DMS 273 treated with DMSO at 0.1 percent for 48 hours (cell line): Measurements from ENCODE around the gene TARBP1.

Experiments used
- DNase-seq: peaks from one replicate; lab custom pipeline; 2025; lab: John Stamatoyannopoulos, UW

TARBP1 gene

GRCh38 chr1:234484991-234485739, 6.2 kb upstream of the TARBP1 start:
- no peak for DNase-seq

GRCh38 chr1:234484218-234484617, 5.2 kb upstream of the TARBP1 start:
- DNase-seq: no peak

GRCh38 chr1:234481771-234482170, 2.8 kb upstream of the TARBP1 start:
- DNase-seq: no peak

- no peak for DNase-seq
Observed at GRCh38 chr1:234479866-234480265, 887 bp upstream of the TARBP1 start.

- DNase-seq: no peak
Observed at GRCh38 chr1:234479310-234479559, 256 bp upstream of the TARBP1 start.

GRCh38 chr1:234478152-234478480, 863 bp downstream of the TARBP1 start:
- DNase-seq: no peak

GRCh38 chr1:234477386-234478151, 1.4 kb downstream of the TARBP1 start:
- DNase-seq: no peak

GRCh38 chr1:234476172-234476571, 2.8 kb downstream of the TARBP1 start:
- no peak for DNase-seq

GRCh38 chr1:234475167-234475793, 3.7 kb downstream of the TARBP1 start:
- DNase-seq: no peak

GRCh38 chr1:234474375-234474774, 4.6 kb downstream of the TARBP1 start:
- no peak for DNase-seq

GRCh38 chr1:234473118-234473517, 5.9 kb downstream of the TARBP1 start:
- no peak for DNase-seq

GRCh38 chr1:234469376-234469775, 9.6 kb downstream of the TARBP1 start:
- DNase-seq: no peak

GRCh38 chr1:234468580-234468979, 10.4 kb downstream of the TARBP1 start:
- no peak for DNase-seq

- no peak for DNase-seq
Observed at GRCh38 chr1:234467821-234468220, 11.2 kb downstream of the TARBP1 start.

- no peak for DNase-seq
Observed at GRCh38 chr1:234466945-234467344, 12.0 kb downstream of the TARBP1 start.

- DNase-seq: no peak
Observed at GRCh38 chr1:234463749-234464148, 15.2 kb downstream of the TARBP1 start.

GRCh38 chr1:234460652-234461051, 18.3 kb downstream of the TARBP1 start:
- no peak for DNase-seq

- no peak for DNase-seq
Observed at GRCh38 chr1:234458352-234459017, 20.5 kb downstream of the TARBP1 start.

GRCh38 chr1:234454926-234455325, 24.1 kb downstream of the TARBP1 start:
- DNase-seq: no peak

GRCh38 chr1:234452406-234452965, 26.5 kb downstream of the TARBP1 start:
- DNase-seq: no peak

GRCh38 chr1:234440348-234440747, 38.6 kb downstream of the TARBP1 start:
- DNase-seq: no peak

- no peak for DNase-seq
Observed at GRCh38 chr1:234438579-234438978, 40.4 kb downstream of the TARBP1 start.
